Hepatocyte (in vitro differentiated cells): ENCODE measurements around the gene NPY2R.

Experiments
- EZH2 ChIP-seq: fragments of 200-600 bp; sonication (generic); IDR thresholded peaks from 2 replicates; pipeline ENCODE4 v1.6.1; 2016; ENCODE audit warnings: antibody characterized with exemption, mild to moderate bottlenecking, borderline replicate concordance
- EZH2phosphoT487 ChIP-seq: fragments of 200-600 bp; sonication (generic); IDR thresholded peaks from one replicate; pipeline ENCODE4 v1.6.1; 2018; ENCODE audit warnings: antibody characterized with exemption, mild to moderate bottlenecking, low read depth, moderate library complexity; ENCODE audit not compliant: unreplicated experiment, severe bottlenecking
- TF ChIP-seq, protein P1 (sequence below): fragments of 200-600 bp; sonication (generic); IDR thresholded peaks from 2 replicates; pipeline ENCODE4 v1.5.1; 2016; ENCODE audit warnings: antibody characterized with exemption, mild to moderate bottlenecking; ENCODE audit not compliant: poor library complexity

DNA sequence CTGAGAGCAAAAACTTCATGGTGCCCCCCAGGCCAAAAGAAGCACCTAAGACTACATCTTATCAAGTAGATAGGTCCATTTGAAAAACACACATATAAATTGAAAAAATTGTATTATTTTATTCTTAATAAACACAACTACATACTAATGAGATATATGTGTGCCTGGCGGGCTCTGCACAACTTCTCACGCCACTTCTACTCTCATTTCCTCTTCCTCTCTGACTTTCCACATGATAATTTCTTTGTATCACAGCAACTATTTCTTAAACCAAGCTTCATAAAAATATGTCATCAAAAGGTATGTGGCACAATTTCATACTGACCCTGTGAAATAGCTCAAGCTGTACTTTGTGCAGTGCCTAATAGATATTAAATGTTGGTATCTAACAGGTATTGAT is 10.7 kb upstream of the NPY2R start:
- TF ChIP-seq, protein P1, sequence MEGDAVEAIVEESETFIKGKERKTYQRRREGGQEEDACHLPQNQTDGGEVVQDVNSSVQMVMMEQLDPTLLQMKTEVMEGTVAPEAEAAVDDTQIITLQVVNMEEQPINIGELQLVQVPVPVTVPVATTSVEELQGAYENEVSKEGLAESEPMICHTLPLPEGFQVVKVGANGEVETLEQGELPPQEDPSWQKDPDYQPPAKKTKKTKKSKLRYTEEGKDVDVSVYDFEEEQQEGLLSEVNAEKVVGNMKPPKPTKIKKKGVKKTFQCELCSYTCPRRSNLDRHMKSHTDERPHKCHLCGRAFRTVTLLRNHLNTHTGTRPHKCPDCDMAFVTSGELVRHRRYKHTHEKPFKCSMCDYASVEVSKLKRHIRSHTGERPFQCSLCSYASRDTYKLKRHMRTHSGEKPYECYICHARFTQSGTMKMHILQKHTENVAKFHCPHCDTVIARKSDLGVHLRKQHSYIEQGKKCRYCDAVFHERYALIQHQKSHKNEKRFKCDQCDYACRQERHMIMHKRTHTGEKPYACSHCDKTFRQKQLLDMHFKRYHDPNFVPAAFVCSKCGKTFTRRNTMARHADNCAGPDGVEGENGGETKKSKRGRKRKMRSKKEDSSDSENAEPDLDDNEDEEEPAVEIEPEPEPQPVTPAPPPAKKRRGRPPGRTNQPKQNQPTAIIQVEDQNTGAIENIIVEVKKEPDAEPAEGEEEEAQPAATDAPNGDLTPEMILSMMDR = no peak
- TF ChIP-seq EZH2phosphoT487 (no peak), EZH2 (no peak)
